IMR-90 (cell line): ENCODE data around the gene SHC2. TPM values are rescaled to one million over a fixed set of nuclear protein-coding genes. Genes with fewer than 3 reads are reported as not detected.

Source experiments
- ATAC-seq: fragments of 200-7000 bp; cut with Tn5 transposase; 2 replicates; pipeline ENCODE4 v1.9.1; 2020; ENCODE audit warnings: low read depth, mild to moderate bottlenecking, moderate library complexity
- BruUV-seq: library from RNA; stranded (reverse); fragments of 400-500 nt; replicated peaks from 2 replicates; lab custom pipeline; 2021; lab: Mats Ljungman, UMichigan
- CTCF ChIA-PET: fragments of 300-600 bp; formaldehyde crosslinking; extraction: SDS; loops from one replicate; lab custom pipeline; 2021; ENCODE audit warnings: antibody characterized with exemption; lab: Yijun Ruan, JAX
- POLR2A ChIA-PET: fragments of 300-600 bp; sonication (Branson Sonifier 250); formaldehyde crosslinking; loops from one replicate; lab custom pipeline; 2022; ENCODE audit warnings: antibody characterized with exemption; ENCODE audit not compliant: unreplicated experiment; lab: Charles Lee
- DNase-seq: peaks from one replicate; pipeline ENCODE4 v3.0.0; 2013
- H2AFZ ChIP-seq: replicated peaks from 2 replicates; pipeline ENCODE3; 2013; ENCODE audit warnings: low read length, mild to moderate bottlenecking; ENCODE audit not compliant: poor library complexity
- H2AK5ac ChIP-seq: 2 replicates; pipeline ENCODE4 v1.6.1; 2013; ENCODE audit warnings: low read depth, low read length, inconsistent platforms
- H2AK9ac ChIP-seq: replicated peaks from 2 replicates; pipeline ENCODE3; 2013; ENCODE audit warnings: mild to moderate bottlenecking, low read depth, low read length, moderate library complexity; ENCODE audit not compliant: poor library complexity
- H2BK120ac ChIP-seq: 2 replicates; pipeline ENCODE4 v1.6.1; 2013; ENCODE audit warnings: low read depth, low read length, inconsistent platforms
- H2BK15ac ChIP-seq: 3 replicates; pipeline ENCODE4 v1.6.1; 2013; ENCODE audit warnings: low read depth, low read length, inconsistent platforms
- H2BK20ac ChIP-seq: 2 replicates; pipeline ENCODE4 v1.6.1; 2013; ENCODE audit warnings: low read depth, mild to moderate bottlenecking, inconsistent platforms, low read length, moderate library complexity
- H2BK5ac ChIP-seq: 2 replicates; pipeline ENCODE4 v1.6.1; 2013; ENCODE audit warnings: mild to moderate bottlenecking, low read depth, low read length, inconsistent platforms; ENCODE audit not compliant: poor library complexity, severe bottlenecking
- H3K14ac ChIP-seq: replicated peaks from 2 replicates; pipeline ENCODE4 v1.6.1; 2013; ENCODE audit warnings: low read depth, low read length, inconsistent platforms
- H3K18ac ChIP-seq: 2 replicates; pipeline ENCODE4 v1.6.1; 2013; ENCODE audit warnings: low read depth, low read length, control low read depth
- H3K23ac ChIP-seq: 2 replicates; pipeline ENCODE4 v1.6.1; 2013; ENCODE audit warnings: low read depth, low read length, inconsistent platforms
- H3K27ac ChIP-seq: 2 replicates; pipeline ENCODE4 v1.5.1; 2013; ENCODE audit warnings: mild to moderate bottlenecking, control low read depth, low read length; ENCODE audit not compliant: insufficient read depth
- H3K27me3 ChIP-seq: 2 replicates; pipeline ENCODE4 v1.6.1; 2013; ENCODE audit warnings: low read length; ENCODE audit not compliant: control insufficient read depth, insufficient read depth
- H3K36me3 ChIP-seq: 2 replicates; pipeline ENCODE4 v1.6.1; 2013; ENCODE audit warnings: low read length, mixed read lengths; ENCODE audit not compliant: control insufficient read depth, insufficient read depth
- H3K4ac ChIP-seq: 2 replicates; pipeline ENCODE4 v1.6.1; 2013; ENCODE audit warnings: low read depth, low read length, inconsistent platforms
- H3K4me1 ChIP-seq: 2 replicates; pipeline ENCODE4 v1.6.1; 2013; ENCODE audit warnings: low read length, mixed read lengths; ENCODE audit not compliant: control insufficient read depth, insufficient read depth
- H3K4me2 ChIP-seq: 2 replicates; pipeline ENCODE4 v1.6.1; 2013; ENCODE audit warnings: low read depth, mild to moderate bottlenecking, control low read depth, low read length, moderate library complexity
- H3K4me3 ChIP-seq: 2 replicates; pipeline ENCODE4 v1.5.1; 2013; ENCODE audit warnings: low read depth, mild to moderate bottlenecking, control low read depth, low read length, moderate library complexity; ENCODE audit not compliant: insufficient read depth
- H3K56ac ChIP-seq: 2 replicates; pipeline ENCODE4 v1.6.1; 2013; ENCODE audit warnings: low read length, inconsistent platforms; ENCODE audit not compliant: insufficient read depth; ENCODE audit errors: extremely low read depth
- H3K79me1 ChIP-seq, 2 experiments: 2 replicates each; pipeline ENCODE4 v1.6.1; 2013; ENCODE audit warnings: low read length in 2 of 2, inconsistent platforms in 1 of 2, low read depth in 1 of 2
- H3K9ac ChIP-seq: 2 replicates; pipeline ENCODE4 v1.6.1; 2013; ENCODE audit warnings: low read depth, low read length, control low read depth
- H3K9me1 ChIP-seq: 2 replicates; pipeline ENCODE4 v1.6.1; 2013; ENCODE audit warnings: low read length, inconsistent platforms; ENCODE audit not compliant: insufficient read depth
- H3K9me3 ChIP-seq: 2 replicates; pipeline ENCODE4 v1.6.1; 2013; ENCODE audit warnings: low read length; ENCODE audit not compliant: control insufficient read depth, insufficient read depth
- H4K20me1 ChIP-seq: 2 replicates; pipeline ENCODE4 v1.6.1; 2013; ENCODE audit warnings: low read length, inconsistent platforms; ENCODE audit not compliant: insufficient read depth
- H4K5ac ChIP-seq: 2 replicates; pipeline ENCODE4 v1.6.1; 2013; ENCODE audit warnings: mild to moderate bottlenecking, low read depth, low read length, control low read depth
- H4K8ac ChIP-seq, 2 experiments: 2 replicates each; pipeline ENCODE4 v1.6.1; 2013; ENCODE audit warnings: low read depth in 2 of 2, low read length in 2 of 2, control low read depth in 1 of 2, inconsistent platforms in 1 of 2
- H4K91ac ChIP-seq: 2 replicates; pipeline ENCODE4 v1.6.1; 2013; ENCODE audit warnings: low read depth, low read length, inconsistent platforms; ENCODE audit not compliant: insufficient read depth
- ELK1 ChIP-seq: fragments of 150-350 bp; IDR thresholded peaks from 2 replicates; pipeline ENCODE4 v1.6.1; 2016; ENCODE audit warnings: low read depth, mild to moderate bottlenecking, low read length, moderate library complexity, borderline replicate concordance
- FOS ChIP-seq: fragments of 150-350 bp; IDR thresholded peaks from 2 replicates; pipeline ENCODE4 v1.6.1; 2016; ENCODE audit warnings: low read depth, low read length
- MAFK ChIP-seq: IDR thresholded peaks from 2 replicates; pipeline ENCODE4 v1.6.1; 2012; ENCODE audit warnings: low read depth, low read length, improper control_type of control experiment
- MAZ ChIP-seq: IDR thresholded peaks from 2 replicates; pipeline ENCODE4 v1.6.1; 2012; ENCODE audit warnings: low read depth, mild to moderate bottlenecking, low read length, improper control_type of control experiment, moderate library complexity, borderline replicate concordance
- MXI1 ChIP-seq: IDR thresholded peaks from 2 replicates; pipeline ENCODE4 v1.6.1; 2012; ENCODE audit warnings: low read depth, mild to moderate bottlenecking, low read length, moderate library complexity, borderline replicate concordance
- NFE2L2 ChIP-seq: fragments of 150-350 bp; IDR thresholded peaks from 2 replicates; pipeline ENCODE4 v1.6.1; 2016; ENCODE audit warnings: low read depth, mild to moderate bottlenecking, low read length
- POLR2A ChIP-seq: IDR thresholded peaks from 2 replicates; pipeline ENCODE4 v1.6.1; 2012; ENCODE audit warnings: mild to moderate bottlenecking, low read depth, low read length
- RFX5 ChIP-seq: IDR thresholded peaks from 2 replicates; pipeline ENCODE4 v1.8.0; 2012; ENCODE audit warnings: low read depth, mild to moderate bottlenecking, low read length, moderate library complexity
- WGBS, 2 experiments: methylation state at CpG; one replicate each; pipeline versions ENCODE4 v1.1.5 to v1.1.7; 2013; ENCODE audit warnings: missing lambda C conversion rate in 2 of 2; ENCODE audit not compliant: insufficient read length in 1 of 2; ENCODE audit errors: extremely low coverage in 2 of 2; 5-methylcytosine and 5-hydroxymethylcytosine counted together
- dilution Hi-C: fragments of 300-500 bp; cut with HindIII; formaldehyde crosslinking; loops from one replicate; pipeline ENCODE4 v1.14.3; 2018; ENCODE audit warnings: low sequenced_read_pairs; ENCODE audit not compliant: unreplicated experiment
- in situ Hi-C: fragments of 300-500 bp; cut with MboI; formaldehyde crosslinking; loops from 3 replicates; pipeline ENCODE4 v1.14.3; 2019; ENCODE audit warnings: low sequenced_read_pairs, inconsistent platforms, mixed read lengths
- intact Hi-C: fragments of 100-400 bp; cut with micrococcal nuclease; formaldehyde crosslinking; loops from 2 replicates; pipeline ENCODE4 v1.10.0; 2022
- polyA plus RNA-seq, 3 experiments: library from polyadenylated mRNA; depleted of rRNA; stranded (reverse); fragments of >200 nt; gene quantifications; 2 replicates each; pipeline ENCODE4 v1.2.3, GENCODE V29; 2012; ENCODE audit warnings: low replicate concordance in 1 of 3
- total RNA-seq: library from RNA; depleted of rRNA; stranded (reverse); fragments of >200 nt; gene quantifications from 2 replicates; pipeline ENCODE4 v1.2.3, GENCODE V29; 2012
- TF ChIP-seq, protein P1 (sequence below): fragments of 150-350 bp; IDR thresholded peaks from 2 replicates; pipeline ENCODE4 v1.6.1; 2017; ENCODE audit warnings: mild to moderate bottlenecking, antibody characterized with exemption, low read length, low read depth

SHC2 gene
- total and polyA plus RNA-seq, 2 of the 4 experiments (the other 2 are of a cell fraction): 0.68 TPM; not detected in 1

DNA sequence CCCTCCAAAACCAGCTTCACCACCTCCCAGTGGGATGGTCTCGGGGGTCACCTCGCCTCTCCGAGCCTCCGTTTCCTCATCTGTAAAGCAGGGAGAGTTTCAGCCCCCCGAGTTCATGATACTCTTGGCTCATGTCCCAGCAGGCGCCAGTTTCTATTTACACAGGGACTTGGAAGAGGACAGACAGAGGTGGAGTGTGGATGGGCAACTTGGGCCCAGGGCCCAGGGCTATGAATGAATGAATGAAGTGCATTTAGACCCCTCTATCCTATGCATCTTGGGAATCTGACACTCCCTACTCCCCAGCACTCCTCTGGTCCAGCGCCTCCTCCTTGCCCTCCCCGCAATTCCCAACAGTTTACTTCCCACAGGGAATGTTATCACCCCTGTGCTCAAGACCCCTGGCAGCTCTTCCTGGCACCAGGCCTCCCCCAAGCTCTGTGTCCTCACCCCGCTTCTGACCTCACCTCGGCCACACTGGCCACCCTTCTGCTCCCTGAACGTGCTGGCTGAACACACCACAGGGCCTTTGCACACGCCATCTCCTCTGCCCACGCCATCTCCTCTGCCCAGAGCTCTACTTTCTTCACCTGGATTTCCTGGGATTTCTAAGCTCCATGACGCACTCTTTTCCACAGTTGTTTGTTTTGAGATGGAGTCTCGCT is 46.9 kb downstream of the SHC2 start:
- no peak overlapping the region for H3K14ac ChIP-seq
- no peak overlapping the region for H2BK120ac ChIP-seq
- no peak overlapping the region for H3K27ac ChIP-seq
- H2BK15ac ChIP-seq: no peak overlapping the region
- no peaks in the 10 kb centered on the region for H3K9me3 ChIP-seq
- no peak overlapping the region for H3K4ac ChIP-seq
- no peaks in the 10 kb centered on the region for H3K9me1 ChIP-seq
- no peak overlapping the region for H3K9ac ChIP-seq
- CTCF ChIA-PET: no interaction called here
- in situ Hi-C loops (no loop called here), intact Hi-C loops (no loop called here), dilution Hi-C loops (no loop called here)
- POLR2A ChIA-PET: no interaction called here
- no peak overlapping the region for H2BK5ac ChIP-seq
- no TSS peak for BruUV-seq
- no peak overlapping the region for H2AK9ac ChIP-seq
- no peak overlapping the region for H2BK20ac ChIP-seq
- H3K79me1 ChIP-seq: no peaks in the 10 kb centered on the region
- H2AK5ac ChIP-seq: no peak overlapping the region
- no peak overlapping the region for H3K18ac ChIP-seq
- H4K8ac ChIP-seq: no peak overlapping the region
- DNase-seq (no peak), ATAC-seq (no peak)
- no peak overlapping the region for H2AFZ ChIP-seq
- 56% methylated on average over 4 of the region's 15 CpGs; no CpG with 5 or more reads in 1 of the 2 experiments for WGBS, 2 experiments
- no peak overlapping the region for H4K5ac ChIP-seq
- no peak overlapping the region for H4K91ac ChIP-seq
- H3K4me2 ChIP-seq: no peak overlapping the region
- no peak overlapping the region for H3K56ac ChIP-seq
- no peak overlapping the region for H3K4me3 ChIP-seq
- H3K4me1 ChIP-seq: no peaks in the 10 kb centered on the region
- TF ChIP-seq, protein P1, sequence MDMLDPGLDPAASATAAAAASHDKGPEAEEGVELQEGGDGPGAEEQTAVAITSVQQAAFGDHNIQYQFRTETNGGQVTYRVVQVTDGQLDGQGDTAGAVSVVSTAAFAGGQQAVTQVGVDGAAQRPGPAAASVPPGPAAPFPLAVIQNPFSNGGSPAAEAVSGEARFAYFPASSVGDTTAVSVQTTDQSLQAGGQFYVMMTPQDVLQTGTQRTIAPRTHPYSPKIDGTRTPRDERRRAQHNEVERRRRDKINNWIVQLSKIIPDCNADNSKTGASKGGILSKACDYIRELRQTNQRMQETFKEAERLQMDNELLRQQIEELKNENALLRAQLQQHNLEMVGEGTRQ: no peak
- no peak for TF ChIP-seq NFE2L2
- TF ChIP-seq MAZ: no peak
- no peak for TF ChIP-seq POLR2A
- TF ChIP-seq RFX5: no peak
- TF ChIP-seq MXI1: no peak
- TF ChIP-seq ELK1: no peak
- no peak for TF ChIP-seq FOS
- TF ChIP-seq MAFK: no peak
- H3K23ac ChIP-seq: no peak overlapping the region
- no peaks in the 10 kb centered on the region for H4K20me1 ChIP-seq
- no peaks in the 10 kb centered on the region for H3K36me3 ChIP-seq
- H3K27me3 ChIP-seq: peaks cover 36% of the 10 kb centered on the region
